GM13976 (cell line): ENCODE measurements around the gene GGA1.

Source experiments
- DNase-seq: peaks from one replicate; pipeline ENCODE4 v3.0.0; 2012; ENCODE audit warnings: low spot score
- CTCF ChIP-seq: IDR thresholded peaks from 2 replicates; pipeline ENCODE4 v1.5.1; 2012; ENCODE audit warnings: borderline replicate concordance, mild to moderate bottlenecking; ENCODE audit not compliant: insufficient read depth; ENCODE audit errors: extremely low read depth, missing control alignments, control extremely low read depth
- in situ Hi-C: fragments of 300-500 bp; cut with MboI; formaldehyde crosslinking; loops from one replicate; pipeline ENCODE4 v1.12.0; 2022; ENCODE audit warnings: low sequenced_read_pairs, mixed read lengths, inconsistent platforms; ENCODE audit not compliant: unreplicated experiment

The GGA1 gene

GRCh38 chr22:37679670-37680069, 71.0 kb downstream of the GGA1 start:
- in situ Hi-C loops = no loop called here
- TF ChIP-seq CTCF = no peak

GRCh38 chr22:37680191-37680851, 71.7 kb downstream of the GGA1 start:
- in situ Hi-C loops = no loop called here
- DNase-seq = no peak
- TF ChIP-seq CTCF = no peak

More at GRCh38 chr22:37679670-37680069, 71.0 kb downstream of the GGA1 start:
- no peak for DNase-seq

- in situ Hi-C loops = no loop called here
- TF ChIP-seq CTCF = no peak
- no peak for DNase-seq
Observed at GRCh38 chr22:37681001-37681424, 72.4 kb downstream of the GGA1 start.

- TF ChIP-seq CTCF = peak; percentile 78
- peak; percentile 85 for DNase-seq
- in situ Hi-C loops = no loop called here
Observed at GRCh38 chr22:37681556-37682049, 73.0 kb downstream of the GGA1 start.
